Hepatocyte (in vitro differentiated cells): ENCODE measurements around the gene GRM1. TPM values are rescaled to one million over a fixed set of nuclear protein-coding genes. Genes with fewer than 3 reads are reported as not detected.

Source experiments
- DNase-seq: peaks from one replicate; pipeline ENCODE4 v3.0.0-alpha.2; 2016; ENCODE audit warnings: low spot score
- H2AFZ ChIP-seq: fragments of 200-600 bp; sonication (generic); 2 replicates; pipeline ENCODE4 v1.6.0; 2016; ENCODE audit warnings: antibody characterized with exemption, mild to moderate bottlenecking
- H3K27ac ChIP-seq: fragments of 200-600 bp; sonication (generic); 2 replicates; pipeline ENCODE4 v1.5.1; 2016; ENCODE audit warnings: mild to moderate bottlenecking
- H3K27me3 ChIP-seq: fragments of 200-600 bp; sonication (generic); 2 replicates; pipeline ENCODE4 v1.6.1; 2016
- H3K36me3 ChIP-seq: fragments of 200-600 bp; sonication (generic); replicated peaks from 2 replicates; pipeline ENCODE4 v1.5.1; 2016; ENCODE audit warnings: low read depth; ENCODE audit not compliant: insufficient read depth
- H3K4me1 ChIP-seq: fragments of 200-600 bp; sonication (generic); 2 replicates; pipeline ENCODE4 v1.5.1; 2016; ENCODE audit warnings: mild to moderate bottlenecking, moderate library complexity; ENCODE audit not compliant: insufficient read depth
- H3K4me2 ChIP-seq: fragments of 200-600 bp; sonication (generic); 2 replicates; pipeline ENCODE4 v1.6.0; 2016
- H3K4me3 ChIP-seq: fragments of 200-600 bp; sonication (generic); 2 replicates; pipeline ENCODE4 v1.5.1; 2016; ENCODE audit warnings: mild to moderate bottlenecking
- H3K79me2 ChIP-seq: fragments of 200-600 bp; sonication (generic); 2 replicates; pipeline ENCODE4 v1.6.0; 2017; ENCODE audit warnings: mild to moderate bottlenecking
- H3K9me2 ChIP-seq: fragments of 200-600 bp; sonication (generic); replicated peaks from 2 replicates; pipeline ENCODE4 v1.6.0; 2017; ENCODE audit warnings: mild to moderate bottlenecking; ENCODE audit not compliant: insufficient read depth
- H3K9me3 ChIP-seq: fragments of 200-600 bp; sonication (generic); 2 replicates; pipeline ENCODE4 v1.5.1; 2016; ENCODE audit warnings: low read depth, mild to moderate bottlenecking
- H4K20me1 ChIP-seq: fragments of 200-600 bp; sonication (generic); 2 replicates; pipeline ENCODE4 v1.6.0; 2016; ENCODE audit warnings: mild to moderate bottlenecking; ENCODE audit not compliant: insufficient read depth, poor library complexity, severe bottlenecking
- CTCF ChIP-seq: fragments of 200-600 bp; sonication (generic); IDR thresholded peaks from 2 replicates; pipeline ENCODE4 v1.5.1; 2016; ENCODE audit warnings: antibody characterized with exemption, mild to moderate bottlenecking; ENCODE audit not compliant: poor library complexity
- EZH2 ChIP-seq: fragments of 200-600 bp; sonication (generic); IDR thresholded peaks from 2 replicates; pipeline ENCODE4 v1.6.1; 2016; ENCODE audit warnings: antibody characterized with exemption, mild to moderate bottlenecking, borderline replicate concordance
- EZH2phosphoT487 ChIP-seq: fragments of 200-600 bp; sonication (generic); IDR thresholded peaks from one replicate; pipeline ENCODE4 v1.6.1; 2018; ENCODE audit warnings: antibody characterized with exemption, mild to moderate bottlenecking, low read depth, moderate library complexity; ENCODE audit not compliant: unreplicated experiment, severe bottlenecking
- WGBS: methylation state at CpG from one replicate; pipeline ENCODE4 v1.1.6; 2016; ENCODE audit warnings: low lambda C conversion rate; ENCODE audit errors: missing lambda C conversion rate; 5-methylcytosine and 5-hydroxymethylcytosine counted together
- polyA plus RNA-seq: library from polyadenylated mRNA; unstranded; fragments of >200 nt; fragmentation: Nextera tagmentation; extraction: Ambion mirVana; gene quantifications from 2 replicates; pipeline ENCODE4 v1.2.1, GENCODE V29; 2016
- total RNA-seq: library from RNA; depleted of rRNA; stranded (reverse); fragments of >200 nt; gene quantifications from 2 replicates; pipeline ENCODE4 v1.2.3, GENCODE V29; 2014

GRM1 gene
- total and polyA plus RNA-seq, 2 experiments from 2014 or later, result 0.17 TPM; not detected in 1

- no peaks in the 10 kb centered on the region for H3K9me2 ChIP-seq
- no peak overlapping the region for H3K4me3 ChIP-seq
- no peaks in the 10 kb centered on the region for H3K79me2 ChIP-seq
- no peak for TF ChIP-seq CTCF
- no peaks in the 10 kb centered on the region for H4K20me1 ChIP-seq
- DNase-seq, result no peak
- no peak overlapping the region for H2AFZ ChIP-seq
- no peaks in the 10 kb centered on the region for H3K27me3 ChIP-seq
- no peaks in the 10 kb centered on the region for H3K9me3 ChIP-seq
- no peaks in the 10 kb centered on the region for H3K36me3 ChIP-seq
- no peaks in the 10 kb centered on the region for H3K4me1 ChIP-seq
- 73% methylated on average over 1 of the region's 1 CpG for WGBS
- H3K27ac ChIP-seq, result no peak overlapping the region
- no peak overlapping the region for H3K4me2 ChIP-seq
These were observed 37.6 kb downstream of the GRM1 start for GRCh38 chr6:146066506-146066905.

GRCh38 chr6:146071781-146072180, 42.9 kb downstream of the GRM1 start:
- H3K4me3 ChIP-seq, result no peak overlapping the region
- H3K9me3 ChIP-seq, result no peaks in the 10 kb centered on the region
- no peaks in the 10 kb centered on the region for H3K9me2 ChIP-seq
- H3K4me1 ChIP-seq, result no peaks in the 10 kb centered on the region
- no peak overlapping the region for H3K4me2 ChIP-seq
- no peaks in the 10 kb centered on the region for H3K27me3 ChIP-seq
- no peak for DNase-seq
- WGBS, result 98% methylated on average over 2 of the region's 2 CpGs
- no peak overlapping the region for H2AFZ ChIP-seq
- H4K20me1 ChIP-seq, result no peaks in the 10 kb centered on the region
- H3K36me3 ChIP-seq, result no peaks in the 10 kb centered on the region
- no peaks in the 10 kb centered on the region for H3K79me2 ChIP-seq
- no peak for TF ChIP-seq EZH2
- TF ChIP-seq CTCF, result no peak
- no peak for TF ChIP-seq EZH2phosphoT487
- no peak overlapping the region for H3K27ac ChIP-seq

- H3K36me3 ChIP-seq, result no peaks in the 10 kb centered on the region
- H3K4me1 ChIP-seq, result no peaks in the 10 kb centered on the region
- WGBS, result 87% methylated on average over 4 of the region's 4 CpGs
- no peaks in the 10 kb centered on the region for H3K9me3 ChIP-seq
- TF ChIP-seq CTCF (no peak), EZH2 (no peak), EZH2phosphoT487 (no peak)
- H3K27me3 ChIP-seq, result no peaks in the 10 kb centered on the region
- no peak overlapping the region for H3K27ac ChIP-seq
- H4K20me1 ChIP-seq, result no peaks in the 10 kb centered on the region
- H2AFZ ChIP-seq, result no peak overlapping the region
- no peak overlapping the region for H3K4me2 ChIP-seq
- no peak for DNase-seq
- no peaks in the 10 kb centered on the region for H3K9me2 ChIP-seq
- H3K79me2 ChIP-seq, result no peaks in the 10 kb centered on the region
- H3K4me3 ChIP-seq, result no peak overlapping the region
These were observed 49.1 kb downstream of the GRM1 start for GRCh38 chr6:146077992-146078391.

- Histone ChIP-seq H4K20me1 (no peaks in the 10 kb centered on the region), H3K36me3 (no peaks in the 10 kb centered on the region), H3K9me3 (no peaks in the 10 kb centered on the region), H3K79me2 (no peaks in the 10 kb centered on the region), H3K4me2 (no peak overlapping the region), H3K9me2 (no peaks in the 10 kb centered on the region), H3K4me3 (no peak overlapping the region), H3K4me1 (no peaks in the 10 kb centered on the region), H2AFZ (no peak overlapping the region), H3K27ac (no peak overlapping the region), H3K27me3 (no peaks in the 10 kb centered on the region)
- no peak for DNase-seq
- WGBS, result 95% methylated on average over 7 of the region's 7 CpGs
- no peak for TF ChIP-seq EZH2phosphoT487
These were observed 58.5 kb downstream of the GRM1 start for GRCh38 chr6:146087386-146087785.
